ENCODE measurements around the gene FNDC3B.
"Not testable (repeated sequence)": the region's sequence is repeated elsewhere in the genome, so short reads cannot be mapped to it uniquely, and the experiment has no call there.

Gene FNDC3B

GRCh38 chr3:172340583-172340982 is 301.2 kb downstream of the FNDC3B start:
- DNase-seq (ENCODE audit: low read depth): no peak

DNA sequence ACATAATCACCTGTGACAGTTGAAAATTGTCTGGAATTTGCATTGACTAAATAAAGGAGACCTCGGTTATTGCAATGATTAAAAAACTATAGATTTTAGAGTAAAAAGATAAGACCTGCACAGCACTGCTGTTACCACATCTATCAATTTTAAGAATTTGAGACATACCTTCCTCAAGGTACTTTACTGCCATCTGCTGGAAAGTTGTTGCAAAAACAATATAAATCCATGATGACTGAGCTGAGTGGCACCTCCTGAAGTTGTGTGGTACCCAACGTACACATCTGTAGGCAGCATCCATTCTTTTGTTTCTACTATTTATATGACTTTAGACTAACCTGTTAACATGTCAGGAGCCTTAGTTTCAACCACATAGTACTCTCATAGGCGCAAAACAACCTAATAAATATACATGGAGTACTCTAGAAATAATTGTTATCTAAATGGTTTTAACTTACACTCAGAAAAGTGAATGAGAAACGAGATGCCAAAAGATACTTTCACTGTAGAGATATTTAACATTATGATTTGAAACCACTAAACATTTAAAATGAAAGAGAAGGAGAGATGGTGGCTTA is 302.2 kb downstream of the FNDC3B start:
- no peak for DNase-seq (ENCODE audit: low read depth)

GRCh38 chr3:172342097-172342659 is 302.8 kb downstream of the FNDC3B start:
- no peak for DNase-seq (ENCODE audit: low read depth)

GRCh38 chr3:172343117-172343516 is 303.7 kb downstream of the FNDC3B start:
- no peak for DNase-seq (ENCODE audit: low read depth)

DNA sequence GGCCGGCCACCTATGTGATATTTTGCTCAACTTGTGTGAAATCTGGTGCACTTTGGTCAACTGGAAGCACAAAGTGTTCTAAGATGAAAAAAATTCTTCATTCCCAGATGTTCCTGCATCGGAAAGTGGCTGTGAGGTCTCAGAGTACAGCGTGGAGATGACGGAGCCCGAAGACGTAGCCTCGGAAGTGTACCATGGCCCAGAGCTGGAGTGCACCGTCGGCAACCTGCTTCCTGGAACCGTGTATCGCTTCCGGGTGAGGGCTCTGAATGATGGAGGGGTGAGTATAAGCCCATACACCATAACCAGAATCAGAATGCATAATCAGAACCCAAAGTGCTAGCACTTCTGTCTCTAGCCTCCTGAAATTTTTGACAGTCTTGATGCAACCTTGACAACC is 304.6 kb downstream of the FNDC3B start:
- DNase-seq (ENCODE audit: low read depth): no peak

- DNase-seq (ENCODE audit: low read depth): no peak
These were observed 306.8 kb downstream of the FNDC3B start for GRCh38 chr3:172346161-172346560.

- no peak for DNase-seq (ENCODE audit: low read depth)
These were observed 308.7 kb downstream of the FNDC3B start for GRCh38 chr3:172347895-172348679.

DNA sequence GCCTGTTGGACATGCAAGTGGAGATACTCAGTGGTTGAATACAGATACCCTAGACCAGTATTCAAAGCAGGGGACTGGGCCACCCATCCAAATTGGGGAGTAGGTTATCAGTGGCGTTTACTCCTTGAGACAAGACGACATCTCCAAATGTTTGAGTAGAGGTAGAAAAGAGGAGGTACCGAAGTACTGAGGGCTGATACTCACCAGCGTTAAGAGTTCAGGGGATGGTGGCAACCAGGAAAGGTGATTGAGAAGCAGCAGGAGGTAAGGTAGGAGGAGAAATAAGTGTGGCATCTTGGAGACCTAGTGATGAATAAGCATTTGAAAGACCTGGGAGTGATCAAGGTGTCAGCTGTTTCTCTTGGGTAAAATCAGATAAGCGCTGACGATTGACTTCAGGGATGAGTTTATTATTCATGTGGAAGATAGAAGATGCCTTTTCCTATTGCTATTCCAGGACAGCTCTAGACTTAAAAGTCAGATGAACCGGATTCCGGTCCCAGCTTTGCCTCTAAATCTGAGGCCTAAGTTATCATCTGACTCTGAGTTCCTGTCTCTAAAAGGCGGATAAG is 312.6 kb downstream of the FNDC3B start:
- no peak for DNase-seq (ENCODE audit: low read depth)

DNA sequence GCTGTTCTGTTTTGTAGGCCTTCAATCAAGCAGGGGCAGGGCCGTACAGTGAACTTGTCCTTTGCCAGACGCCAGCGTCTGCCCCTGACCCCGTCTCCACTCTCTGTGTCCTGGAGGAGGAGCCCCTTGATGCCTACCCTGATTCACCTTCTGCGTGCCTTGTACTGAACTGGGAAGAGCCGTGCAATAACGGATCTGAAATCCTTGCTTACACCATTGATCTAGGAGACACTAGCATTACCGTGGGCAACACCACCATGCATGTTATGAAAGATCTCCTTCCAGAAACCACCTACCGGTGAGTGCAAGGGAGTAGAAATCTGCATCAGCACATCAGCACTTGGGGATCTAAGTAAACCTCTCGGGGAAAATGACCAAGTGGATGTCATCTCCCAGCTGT is 313.4 kb downstream of the FNDC3B start:
- no peak for DNase-seq (ENCODE audit: low read depth)

- DNase-seq (ENCODE audit: low read depth): no peak
These were observed 315.6 kb downstream of the FNDC3B start for GRCh38 chr3:172354931-172355499.

DNA sequence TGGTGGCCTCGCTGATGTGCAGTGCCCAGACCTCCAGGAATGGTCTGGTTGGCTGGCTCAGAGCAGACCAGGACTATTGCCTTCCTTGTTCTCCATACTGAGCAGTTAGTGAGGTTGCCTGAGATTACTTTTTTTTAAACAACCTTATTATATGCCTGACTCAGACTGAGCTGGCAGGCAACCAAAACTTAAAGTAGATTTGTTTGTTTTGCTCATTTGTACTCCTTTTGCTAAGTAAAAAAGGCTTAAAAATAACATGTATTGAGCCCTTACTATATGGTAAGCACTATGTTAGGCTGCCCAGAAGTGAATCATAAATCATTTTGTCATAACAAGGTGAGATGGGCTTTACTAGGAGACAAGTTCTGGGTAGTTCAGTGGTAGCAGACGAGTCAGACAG is 316.5 kb downstream of the FNDC3B start:
- no peak for DNase-seq (ENCODE audit: low read depth)

- DNase-seq (ENCODE audit: low read depth): no peak
These were observed 317.0 kb downstream of the FNDC3B start for GRCh38 chr3:172356427-172356826.

DNA sequence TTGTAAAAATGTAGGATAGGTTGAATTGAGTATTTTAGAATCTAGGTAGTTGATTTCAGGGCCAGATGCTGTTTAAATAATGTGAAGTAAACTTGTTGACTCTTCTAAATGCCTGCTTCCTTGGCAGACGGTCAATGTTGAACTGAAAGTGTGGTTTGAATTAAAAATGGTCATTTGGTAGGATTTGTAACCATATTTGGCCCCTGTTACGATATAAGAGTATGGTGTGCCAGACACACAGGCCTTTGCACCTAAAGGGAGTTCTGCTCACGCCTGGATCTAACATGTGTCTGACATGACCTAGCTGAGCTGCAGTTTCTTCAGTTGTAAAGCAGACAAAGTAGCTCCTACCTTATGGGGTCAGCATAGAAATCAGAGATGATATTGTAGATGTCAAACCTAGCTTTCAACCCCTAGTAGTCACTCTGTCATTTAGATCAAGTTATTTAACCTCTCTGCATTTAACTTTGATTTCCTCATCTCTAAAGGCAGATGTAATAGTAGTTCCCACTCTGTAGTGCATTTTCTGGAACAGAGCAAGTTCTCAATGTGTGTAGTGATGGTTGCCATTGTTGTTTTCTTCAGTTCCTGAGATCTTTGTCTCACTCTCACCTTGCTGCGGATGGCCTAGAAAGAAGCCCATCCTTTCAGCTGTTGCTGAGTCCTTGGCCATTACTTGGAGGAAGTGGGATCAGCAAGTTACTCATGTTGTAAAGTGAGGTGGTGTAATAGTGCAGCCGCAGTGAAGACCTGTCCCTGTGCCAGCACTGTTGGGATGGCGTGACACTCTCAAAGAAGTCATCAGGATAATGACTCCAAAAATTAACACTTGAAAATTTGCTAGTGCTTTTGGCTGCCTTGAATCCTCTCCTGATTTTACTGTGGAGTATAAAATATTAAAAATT is 318.7 kb downstream of the FNDC3B start:
- no peak for DNase-seq (ENCODE audit: low read depth)

GRCh38 chr3:172359231-172359630 is 319.9 kb downstream of the FNDC3B start:
- no peak for DNase-seq (ENCODE audit: low read depth)

GRCh38 chr3:172359996-172360395 is 320.6 kb downstream of the FNDC3B start:
- DNase-seq (ENCODE audit: low read depth): no peak

- DNase-seq (ENCODE audit: low read depth): no peak
These were observed 323.2 kb downstream of the FNDC3B start for GRCh38 chr3:172362583-172362982.

DNA sequence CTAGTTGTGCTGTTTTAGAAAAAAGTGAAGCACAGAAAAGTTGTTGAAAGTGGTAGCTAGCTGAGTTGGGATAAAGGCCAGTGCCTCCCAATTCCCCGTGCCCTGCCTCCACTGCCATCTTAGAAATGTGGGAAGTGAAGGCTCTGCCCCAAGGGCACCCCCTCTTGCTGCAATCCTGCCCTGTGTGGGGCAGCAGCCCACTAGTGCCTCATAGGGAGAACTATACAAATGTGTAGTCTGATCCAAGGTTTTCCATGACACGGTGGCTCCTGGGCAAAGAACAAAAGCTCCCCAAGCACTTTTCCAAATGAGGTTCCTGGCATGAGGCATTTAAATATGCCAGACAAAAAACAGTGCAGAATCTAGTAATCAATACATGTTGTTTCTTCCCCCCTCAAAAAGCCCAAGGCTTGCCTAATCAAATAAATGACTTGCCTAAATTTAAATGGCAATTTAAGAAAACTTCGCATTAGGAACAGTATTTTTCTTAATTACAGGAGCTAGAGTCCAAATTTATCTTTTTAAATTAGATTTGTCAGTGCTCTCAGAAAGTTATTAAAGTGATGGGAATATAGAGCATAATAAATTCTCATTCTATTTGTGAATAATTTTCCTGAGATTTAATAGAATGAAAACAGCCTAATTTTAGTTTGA is 325.1 kb downstream of the FNDC3B start:
- no peak for DNase-seq (ENCODE audit: low read depth)

- DNase-seq (ENCODE audit: low read depth): no peak
These were observed 325.7 kb downstream of the FNDC3B start for GRCh38 chr3:172365028-172365567.

- DNase-seq (ENCODE audit: low read depth): no peak
These were observed 328.1 kb downstream of the FNDC3B start for GRCh38 chr3:172367205-172368105.

- not testable (repeated sequence) for DNase-seq (ENCODE audit: low read depth)
These were observed 329.2 kb downstream of the FNDC3B start for GRCh38 chr3:172368556-172368955.

All from activated T-helper 9 cell treated with anti-CD3 and anti-CD28 coated beads, Interleukin-2, amount 50 U/mL, for 16 hours (primary cell).